ENCODE measurements around the gene DAAM1.

DNA sequence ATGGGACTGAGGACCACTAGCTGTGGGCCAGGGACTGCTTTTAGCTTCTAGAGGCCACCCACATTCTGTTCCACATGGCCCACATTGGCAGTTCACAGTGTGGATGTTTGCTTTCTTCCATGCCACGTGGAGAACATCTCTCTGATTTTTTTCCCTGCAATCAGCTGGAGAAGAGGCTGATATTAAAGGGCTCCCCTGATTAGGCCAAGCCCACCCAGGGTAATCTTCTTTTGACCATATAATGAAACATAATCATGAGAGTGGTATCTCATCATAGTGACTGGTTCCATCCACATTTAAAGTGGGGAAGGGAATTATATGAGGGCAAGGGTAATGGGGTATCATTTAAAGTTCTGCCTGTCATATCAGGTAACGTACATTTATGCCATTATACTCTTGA is 15.8 kb downstream of the DAAM1 start:
- TF ChIP-seq CTCF (IDR thresholded peaks at IDR 0.05) (no peak), POLR2A (IDR thresholded peaks at IDR 0.05) (no peak)
